Lung microvascular endothelial cell (primary cell): ENCODE data around the gene SUSD2. TPM values are rescaled to one million over a fixed set of nuclear protein-coding genes. Genes with fewer than 3 reads are reported as not detected.
"Not testable (repeated sequence)": the region's sequence is repeated elsewhere in the genome, so short reads cannot be mapped to it uniquely, and the experiment has no call there.

ENCODE experiments used
- DNase-seq, 2 donors: peaks; one replicate each; pipeline versions ENCODE4 v3.0.0 to v3.0.0-alpha.2; 2010; ENCODE audit warnings: low read depth in 2 of 2
- total RNA-seq: library from RNA; depleted of rRNA; stranded (reverse); fragments of >200 nt; gene quantifications from 2 replicates; pipeline ENCODE4 v1.2.1, GENCODE V29; 2014

SUSD2 gene
- total RNA-seq, 1 donor from 2014 or later: 0.20 TPM

DNA sequence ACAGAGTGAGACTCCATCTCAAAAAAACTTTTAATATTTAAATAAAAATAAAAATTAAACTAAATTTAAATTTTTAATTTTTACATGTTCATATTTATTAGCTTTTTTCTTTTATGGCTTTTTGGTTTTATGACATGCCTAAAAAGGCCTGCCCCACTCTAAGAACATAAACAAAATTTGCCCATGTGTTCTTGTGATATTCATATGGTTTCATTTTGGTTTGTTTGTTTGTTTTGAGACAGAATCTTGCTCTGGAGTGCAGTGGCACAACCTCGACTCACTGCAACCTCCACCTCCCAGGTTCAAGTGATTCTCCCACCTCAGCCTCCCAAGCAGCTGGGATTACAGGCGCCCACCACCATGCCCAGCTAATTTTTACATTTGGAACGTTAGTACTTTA is 27.7 kb downstream of the SUSD2 start:
- DNase-seq: no peak

DNA sequence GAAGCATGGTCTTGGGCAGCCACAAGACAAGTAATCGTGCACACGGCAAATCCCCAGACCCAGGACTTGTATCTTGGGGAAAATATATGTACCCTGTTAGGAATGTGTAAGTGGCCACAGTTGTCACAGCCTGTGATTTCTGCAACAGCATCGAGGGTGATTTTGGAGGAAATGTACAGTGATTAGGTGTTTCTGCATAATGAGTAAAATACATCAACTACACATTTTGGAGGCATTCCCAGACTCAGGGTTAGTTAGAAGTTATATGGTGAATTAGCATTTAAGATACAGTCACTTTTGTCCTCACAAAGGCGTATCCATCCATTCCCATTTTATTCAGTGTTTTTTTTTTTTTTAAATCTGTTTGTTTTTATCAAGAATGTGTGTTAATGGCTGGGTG is 28.4 kb downstream of the SUSD2 start:
- DNase-seq: no peak

DNA sequence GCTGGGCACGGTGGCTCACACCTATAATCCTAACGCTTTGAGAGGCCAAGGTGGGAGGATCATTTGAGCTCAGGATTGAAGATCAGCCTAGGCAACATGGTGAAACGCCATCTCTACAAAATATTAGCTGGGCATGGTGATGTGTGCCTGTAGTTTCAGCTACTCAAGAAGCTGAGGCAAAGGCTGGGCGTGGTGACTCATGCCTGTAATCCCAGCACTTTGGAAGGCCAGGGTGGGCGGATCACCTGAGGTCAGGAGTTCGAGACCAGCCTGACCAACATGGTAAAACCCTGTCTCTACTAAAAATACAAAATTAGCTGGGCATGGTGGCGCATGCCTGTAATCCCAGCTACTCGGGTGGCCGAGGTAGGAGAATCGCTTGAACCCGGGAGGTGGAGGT is 29.1 kb downstream of the SUSD2 start:
- DNase-seq: not testable (repeated sequence)

DNA sequence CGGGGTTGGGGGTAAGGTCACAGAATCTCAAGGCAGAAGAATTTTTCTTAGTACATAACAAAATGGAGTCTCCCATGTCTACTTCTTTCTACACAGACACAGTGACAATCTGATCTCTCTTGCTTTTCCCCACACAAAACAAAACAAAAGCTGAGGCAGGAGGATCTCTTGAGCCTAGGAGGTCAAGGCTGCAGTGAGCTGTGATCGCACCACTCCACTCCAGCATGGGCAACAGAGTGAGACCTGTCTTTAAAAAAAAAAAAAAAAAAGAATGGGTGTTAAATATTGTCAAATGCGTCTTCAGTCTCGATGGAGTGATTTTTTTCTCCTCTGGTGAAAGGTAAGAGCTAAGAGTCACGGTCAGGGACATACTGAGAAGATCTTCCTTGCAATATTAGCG is 30.4 kb downstream of the SUSD2 start:
- DNase-seq: not testable (repeated sequence)

DNA sequence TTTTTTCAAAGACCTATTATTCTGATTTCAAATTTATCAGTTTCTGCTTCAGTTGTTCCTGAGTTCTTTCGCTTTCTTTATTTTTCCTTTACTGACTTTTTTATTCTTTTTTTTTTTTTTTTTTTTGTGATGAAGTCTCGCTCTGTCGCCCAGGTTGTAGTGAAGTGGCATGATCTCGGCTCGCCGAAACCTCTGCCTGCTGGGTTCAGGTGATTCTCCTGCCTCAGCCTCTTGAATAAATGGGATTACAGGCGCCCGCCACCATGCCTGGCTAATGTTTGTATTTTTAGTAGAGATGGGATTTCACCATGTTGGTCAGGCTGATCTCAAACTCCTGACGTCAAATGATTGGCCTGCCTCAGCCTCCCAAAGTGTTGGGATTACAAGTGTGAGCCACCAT is 31.8 kb downstream of the SUSD2 start:
- not testable (repeated sequence) for DNase-seq

DNA sequence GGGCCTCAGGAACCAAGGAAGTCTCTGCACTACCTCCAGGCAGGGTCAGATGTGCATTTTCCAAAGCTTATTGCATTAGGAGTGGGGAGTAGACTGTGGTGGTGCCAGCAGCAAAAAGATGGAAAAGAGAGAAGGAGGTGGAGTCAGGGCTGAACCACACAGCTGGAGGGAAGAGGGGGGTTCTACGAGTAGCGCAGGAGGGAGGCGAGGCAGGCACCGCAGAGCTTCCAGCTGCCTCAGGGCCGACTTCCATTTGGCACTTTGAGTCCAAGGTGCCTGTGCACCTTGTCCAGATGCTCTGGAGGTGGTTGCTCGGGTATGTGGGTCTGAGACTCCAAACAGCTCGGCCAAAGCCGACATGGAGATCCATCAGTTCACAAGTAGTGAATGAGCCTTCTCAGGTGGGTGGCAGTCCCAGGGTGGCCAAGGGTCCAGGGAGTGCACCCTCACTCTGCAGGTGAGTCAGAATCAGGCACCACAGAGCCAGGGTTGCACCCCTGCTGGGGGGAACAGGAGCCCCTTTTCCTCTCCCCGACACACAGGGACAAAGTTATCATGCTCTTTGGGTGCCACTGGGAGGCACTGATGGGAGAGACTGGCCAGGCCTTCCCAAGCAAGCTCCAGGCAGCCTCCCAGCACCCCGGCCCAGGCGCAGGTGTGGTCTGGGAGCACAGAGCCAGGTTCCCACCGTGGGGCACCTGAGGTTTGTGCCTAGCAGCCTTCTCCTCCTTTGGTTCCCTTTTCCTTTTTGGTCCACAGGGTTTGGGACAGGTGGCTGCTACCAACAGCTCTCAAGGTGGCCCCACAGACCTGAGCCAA is 33.4 kb downstream of the SUSD2 start:
- DNase-seq: no peak

DNA sequence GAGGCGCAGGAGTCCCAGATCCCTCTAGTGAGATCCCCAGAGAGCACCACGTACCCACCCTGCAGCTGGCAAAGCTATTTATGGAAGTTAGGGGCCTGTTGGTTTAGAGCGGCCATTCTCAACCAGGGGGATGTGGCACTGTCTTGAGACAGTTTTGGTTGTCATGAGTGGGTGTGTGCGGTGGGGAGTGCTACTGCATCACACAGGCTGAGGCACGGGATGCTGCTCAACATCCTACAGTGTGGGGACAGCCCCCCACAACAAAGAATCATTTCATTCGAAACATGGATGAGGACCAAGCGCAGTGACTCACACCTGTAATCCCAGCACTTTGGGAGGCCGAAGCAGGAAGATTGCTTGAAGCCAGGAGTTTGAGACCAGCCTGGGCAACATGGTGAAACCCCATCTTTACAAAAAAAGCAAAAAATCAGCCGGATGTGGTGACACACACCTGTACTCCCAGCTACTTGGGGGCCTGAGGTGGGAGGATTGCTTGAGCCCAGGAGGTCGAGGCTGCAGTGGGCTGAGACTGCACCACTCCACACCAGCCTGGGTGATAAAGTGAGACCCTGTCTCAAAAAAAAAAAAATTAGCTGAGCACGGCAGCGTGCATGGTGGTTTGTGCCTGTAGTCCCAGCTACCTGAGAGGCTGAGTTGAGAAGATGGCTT is 35.4 kb downstream of the SUSD2 start:
- DNase-seq: no peak

DNA sequence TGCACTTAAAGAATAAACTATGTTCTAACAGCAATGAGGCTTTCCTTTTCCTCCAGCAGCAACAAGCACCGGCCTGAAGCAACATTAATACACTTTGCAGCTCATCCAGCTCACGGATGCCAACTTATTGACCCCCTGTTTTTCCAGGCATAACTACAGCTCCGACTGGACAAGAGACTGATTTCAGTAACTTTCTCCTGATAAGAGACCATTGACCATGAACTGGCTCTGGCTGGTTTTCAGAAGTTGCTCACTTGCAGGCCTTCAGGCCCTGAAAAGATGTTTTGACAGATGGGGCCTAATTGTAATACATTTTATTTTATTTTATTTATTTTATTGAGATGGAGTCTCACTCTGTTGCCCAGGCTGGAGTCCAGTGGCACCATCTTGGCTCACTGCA is 36.1 kb downstream of the SUSD2 start:
- DNase-seq: no peak

DNA sequence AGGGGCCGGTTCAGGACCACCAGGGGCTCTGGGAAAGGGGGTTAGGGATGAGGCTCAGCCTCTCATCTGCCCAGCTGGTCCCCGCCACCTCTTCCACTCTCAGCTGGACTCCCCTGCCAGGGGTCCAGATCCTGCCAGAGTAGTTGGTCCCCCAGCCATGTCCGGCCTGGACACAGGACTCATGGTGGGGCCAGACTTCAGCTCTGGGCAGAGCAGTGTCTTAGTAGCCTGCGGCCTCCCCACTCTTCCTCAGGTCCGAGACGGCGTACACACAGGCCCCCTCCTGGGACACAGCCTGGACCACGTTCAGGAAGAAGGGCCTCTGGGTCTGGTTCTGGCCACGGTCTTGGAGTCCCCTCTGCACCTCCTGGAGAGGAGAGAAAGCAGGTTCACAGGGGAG is 38.5 kb downstream of the SUSD2 start:
- no peak for DNase-seq

DNA sequence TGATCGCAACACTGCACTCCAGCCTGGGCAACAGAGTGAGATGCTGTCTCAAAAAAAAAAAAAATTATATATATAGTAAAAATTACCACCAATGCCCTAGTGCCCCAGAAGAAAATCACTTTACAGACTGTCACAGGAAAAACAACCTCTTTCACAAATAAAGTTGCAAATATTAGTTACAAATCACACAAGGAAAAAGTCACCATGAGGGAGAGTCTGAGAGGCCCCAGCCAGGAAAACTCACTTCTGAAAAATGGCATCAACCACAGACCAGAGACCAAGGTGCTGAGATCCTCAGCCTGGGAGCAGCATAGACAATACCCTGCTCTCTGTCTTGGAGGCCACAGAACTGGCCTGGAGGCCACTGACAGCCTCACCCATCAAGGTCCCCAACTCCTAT is 43.2 kb downstream of the SUSD2 start:
- no peak for DNase-seq

DNA sequence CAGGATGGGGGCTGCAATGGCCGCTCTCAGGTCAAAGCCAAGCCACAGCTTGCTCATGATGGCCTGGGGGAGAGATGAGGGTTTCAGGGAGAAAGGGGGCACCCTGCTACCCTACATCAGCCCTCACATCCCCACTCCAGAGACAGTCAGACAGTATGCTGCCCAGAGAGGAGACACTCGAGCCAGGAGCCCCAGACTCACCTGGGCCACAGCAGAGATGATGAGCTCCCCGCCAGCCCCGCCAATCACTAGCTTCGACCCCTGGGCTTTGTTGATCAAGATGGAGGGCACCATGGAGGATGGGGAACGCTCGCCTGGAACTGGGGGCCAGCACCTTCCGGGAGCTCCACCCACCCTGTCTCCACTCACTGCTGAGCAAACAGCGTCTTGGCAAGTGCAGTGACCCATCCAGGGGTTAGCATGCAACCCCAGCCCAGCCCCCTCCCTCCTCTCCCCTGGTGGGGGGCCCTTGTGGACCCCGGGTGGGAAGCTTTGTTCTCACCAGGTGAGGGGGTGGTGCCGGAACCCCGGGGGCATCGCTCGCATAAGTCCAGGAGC is 43.8 kb downstream of the SUSD2 start:
- no peak for DNase-seq

DNA sequence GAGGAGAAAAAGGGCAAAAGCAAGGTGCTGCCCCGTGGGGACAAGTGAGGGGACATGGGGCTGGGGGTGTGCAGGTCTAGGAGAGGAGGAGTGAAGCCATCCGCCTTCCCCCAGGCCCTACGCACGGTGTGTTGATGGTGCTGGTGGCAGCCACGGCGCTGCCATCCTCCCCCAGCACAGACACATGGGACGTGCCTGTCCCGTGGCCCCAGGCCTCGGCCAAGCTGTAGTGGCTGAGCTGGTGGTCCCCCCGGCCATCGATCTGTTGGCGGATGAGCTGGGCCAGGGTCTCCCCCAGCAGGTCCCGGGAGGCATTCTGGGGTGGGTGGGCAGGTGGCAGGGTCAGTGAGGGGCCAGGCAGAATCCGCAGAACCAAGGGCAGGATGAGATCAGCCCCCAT is 44.7 kb downstream of the SUSD2 start:
- DNase-seq: no peak

DNA sequence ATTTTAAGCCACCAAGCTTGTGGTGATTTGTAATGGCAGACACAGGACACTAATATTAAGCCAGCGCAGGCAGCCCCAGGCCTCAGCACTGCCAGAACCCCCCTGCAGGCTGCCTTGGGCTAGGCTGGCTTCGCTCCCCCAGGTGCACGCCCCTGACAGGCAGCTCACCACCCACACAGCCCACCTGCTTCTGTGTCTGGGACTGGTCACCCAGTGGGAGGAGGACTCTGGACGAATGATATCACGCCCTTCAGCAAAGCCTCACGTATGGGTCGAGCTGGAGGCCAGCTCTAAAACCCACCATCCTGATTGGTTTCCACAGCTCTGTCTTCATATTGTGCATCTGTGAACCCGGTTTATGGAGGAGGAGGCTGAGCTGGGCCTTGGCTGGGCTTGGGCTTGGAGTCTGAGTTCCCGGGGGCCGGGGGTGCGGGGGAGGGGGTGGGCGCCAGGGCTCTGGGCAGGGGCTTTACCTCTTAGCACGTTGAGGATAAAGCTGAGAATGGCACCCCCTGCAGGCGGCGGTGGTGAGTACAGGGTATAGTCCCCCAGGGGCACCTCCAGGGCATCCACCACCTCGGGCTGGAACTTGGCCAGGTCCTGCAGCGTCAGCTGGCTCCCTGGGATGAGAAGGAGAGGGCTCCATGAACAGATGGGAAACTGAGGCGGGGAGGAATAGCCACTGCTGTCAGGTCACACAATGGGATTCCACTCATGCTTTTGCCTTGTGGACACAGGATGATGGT is 49.8 kb downstream of the SUSD2 start:
- peak in 1 of 2 donors; percentile 28 for DNase-seq

DNA sequence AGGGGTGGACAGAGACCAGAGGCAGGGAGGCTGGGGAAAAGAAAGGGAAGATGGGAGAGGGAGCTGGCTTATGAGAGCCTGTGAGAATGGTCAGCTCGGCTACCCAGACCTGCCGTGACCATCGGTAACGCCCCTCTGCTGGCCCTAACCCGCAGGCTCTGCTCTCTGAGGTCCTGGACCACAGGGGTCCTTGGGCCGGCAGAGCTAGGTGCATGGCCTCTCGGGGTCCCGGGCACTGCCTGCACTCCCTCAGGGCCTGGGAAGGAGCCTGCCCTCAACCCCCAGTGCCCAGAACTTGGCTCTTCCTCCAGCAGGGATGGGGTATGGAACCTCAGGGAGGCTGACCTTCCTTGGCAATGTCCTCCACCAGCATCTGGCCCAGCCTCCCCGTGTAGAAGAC is 50.4 kb downstream of the SUSD2 start:
- DNase-seq: no peak

DNA sequence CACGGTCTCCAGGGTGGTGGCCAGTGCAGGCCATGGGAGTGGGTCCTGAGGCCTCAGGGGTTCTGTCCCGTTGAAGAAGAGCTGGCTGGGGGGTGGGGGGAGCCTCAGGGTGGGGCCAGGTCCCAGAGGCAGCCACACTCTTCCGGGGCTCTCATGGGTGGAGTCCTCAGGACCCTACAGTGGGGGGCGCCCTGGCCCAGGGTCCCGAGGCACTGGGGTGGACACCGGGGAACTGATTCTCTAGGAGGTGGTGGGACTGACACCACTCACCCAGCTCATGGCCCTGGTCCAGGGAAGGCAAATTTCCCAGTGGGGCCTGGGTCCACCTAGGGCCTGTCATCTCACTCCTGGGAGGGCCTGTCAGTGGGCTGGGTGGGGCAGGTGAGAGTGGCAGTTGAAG is 50.8 kb downstream of the SUSD2 start:
- no peak for DNase-seq

DNA sequence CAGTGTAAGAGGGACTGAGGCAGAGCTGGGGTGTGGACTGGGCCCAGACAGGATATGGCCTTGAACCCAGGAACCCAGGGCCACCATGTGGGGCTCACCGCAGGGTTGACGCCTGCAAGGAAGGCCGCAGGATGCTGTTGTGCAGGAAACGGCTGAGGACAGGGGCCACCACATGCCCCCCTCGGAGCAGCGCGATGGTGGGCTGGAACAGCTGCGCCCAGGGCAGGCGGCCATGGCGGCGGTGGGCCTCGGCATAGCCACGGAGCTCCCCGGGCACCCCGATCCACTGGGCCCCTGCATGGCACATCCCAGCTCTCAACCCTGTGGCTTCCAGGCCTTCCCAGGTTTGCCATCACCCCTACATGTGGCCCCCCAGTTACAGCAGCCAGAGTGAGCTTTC is 51.4 kb downstream of the SUSD2 start:
- DNase-seq: no peak

DNA sequence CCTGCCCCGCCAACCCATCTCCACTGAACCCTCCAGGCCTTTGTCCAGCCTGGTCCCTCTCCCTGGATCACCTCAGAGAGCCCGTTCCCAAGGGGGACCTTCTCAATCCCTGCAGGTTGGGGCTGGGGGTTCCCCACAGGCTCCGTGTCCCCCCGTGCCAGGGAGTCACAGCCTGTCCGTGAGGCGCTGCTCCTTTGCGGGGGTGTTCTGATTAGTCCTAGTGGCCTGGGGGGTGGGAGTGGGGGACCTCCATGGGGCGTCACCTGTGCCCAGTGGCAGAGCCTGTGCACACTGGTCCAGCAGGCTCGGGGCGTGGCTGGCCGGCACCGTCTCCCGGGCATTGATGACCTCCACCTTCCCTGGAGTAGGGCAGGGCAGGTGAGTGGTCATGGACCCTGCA is 51.9 kb downstream of the SUSD2 start:
- no peak for DNase-seq

DNA sequence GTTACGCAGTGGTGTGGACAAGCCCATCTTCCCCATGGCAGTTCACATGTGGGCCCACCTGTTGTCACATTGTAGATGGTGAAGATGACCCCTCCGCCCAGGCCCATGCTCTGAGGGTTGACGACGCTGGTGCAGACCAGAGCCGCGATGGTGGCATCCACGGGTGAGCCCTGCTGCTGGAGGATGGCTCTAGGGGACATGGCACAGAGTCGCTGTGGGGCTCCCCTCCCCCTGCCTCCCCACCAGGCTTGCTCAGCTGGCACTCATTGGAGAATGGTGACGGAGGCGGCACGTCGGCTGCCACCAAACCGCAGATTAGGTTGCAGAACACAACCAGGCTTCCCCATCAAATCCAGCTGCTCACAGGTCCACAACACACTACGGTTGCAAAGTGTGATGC is 52.5 kb downstream of the SUSD2 start:
- no peak for DNase-seq

DNA sequence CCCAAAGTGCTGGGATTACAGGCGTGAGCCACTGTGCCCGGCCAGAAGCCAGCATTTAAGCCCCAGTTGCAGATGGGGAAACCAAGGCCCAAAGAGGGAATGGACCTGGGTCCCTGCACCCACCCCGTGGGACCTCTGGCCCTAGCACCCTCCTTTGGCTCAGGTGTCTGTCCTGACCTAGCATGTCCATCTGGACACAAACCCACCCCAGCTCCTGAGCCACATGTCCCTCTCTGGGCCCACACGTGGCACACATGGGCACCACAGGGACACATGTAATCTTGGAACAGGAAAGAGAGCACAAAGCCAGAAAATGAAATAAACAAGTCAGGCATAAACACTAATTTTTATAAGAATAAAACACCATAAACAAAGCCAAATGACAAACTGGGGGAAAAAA is 54.0 kb downstream of the SUSD2 start:
- no peak for DNase-seq

DNA sequence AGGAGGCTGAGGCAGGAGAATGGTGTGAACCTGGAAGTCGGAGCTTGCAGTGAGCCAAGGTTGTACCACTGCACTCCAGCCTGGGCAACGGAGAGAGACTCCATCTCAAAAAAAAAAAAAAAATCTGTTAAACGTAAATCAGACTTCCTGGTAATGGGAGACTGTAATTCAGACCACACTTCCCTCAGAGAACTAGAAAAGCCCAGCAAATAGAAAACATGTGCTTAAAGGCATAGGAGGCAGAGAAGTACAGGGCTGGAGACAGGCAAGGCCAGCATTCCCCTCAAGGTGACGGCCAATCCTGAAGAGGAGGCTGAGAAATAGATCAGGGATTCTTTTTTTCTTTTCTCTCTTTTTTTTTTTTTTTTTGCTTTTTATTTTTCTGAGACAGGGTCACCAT is 55.4 kb downstream of the SUSD2 start:
- no peak for DNase-seq

DNA sequence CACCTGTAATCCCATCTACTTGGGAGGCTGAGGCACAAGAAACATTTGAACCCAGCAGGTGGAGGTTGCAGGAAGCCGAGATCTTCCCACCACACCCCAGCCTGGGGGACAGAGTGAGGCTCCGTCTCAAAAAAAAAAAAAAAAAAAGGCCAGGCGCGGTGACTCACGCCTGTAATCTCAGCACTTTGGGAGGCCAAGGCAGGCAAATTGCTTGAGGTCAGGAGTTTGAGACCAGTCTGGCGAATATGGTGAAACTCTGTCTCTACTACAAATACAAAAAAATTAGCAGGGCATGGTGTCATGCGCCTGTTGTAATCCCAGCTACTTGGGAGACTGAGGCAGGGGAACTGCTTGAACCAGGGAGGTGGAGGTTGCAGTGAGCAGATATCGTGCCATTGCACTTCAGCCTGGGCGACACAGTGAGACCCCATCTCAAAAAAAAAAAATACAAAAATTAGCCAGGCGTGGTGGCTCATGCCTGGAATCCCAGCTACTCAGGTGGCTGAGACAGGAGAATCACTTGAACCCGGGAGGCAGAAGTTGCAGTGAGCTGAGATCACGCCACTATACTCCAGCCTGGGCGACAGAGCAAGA is 56.9 kb downstream of the SUSD2 start:
- not testable (repeated sequence) for DNase-seq
